Mesenchymal stem cell (in vitro differentiated cells and primary cell): ENCODE measurements around the gene RHOV.
A peak's percentile ranks its signal among the peaks of the same experiment; 100 is the strongest.
"Not testable (repeated sequence)": the region's sequence is repeated elsewhere in the genome, so short reads cannot be mapped to it uniquely, and the experiment has no call there.

ENCODE experiments used
- DNase-seq: peaks from one replicate; pipeline ENCODE4 v3.0.0-alpha.2; 2013
- H2AFZ ChIP-seq: one replicate; pipeline ENCODE4 v1.6.1; 2013; ENCODE audit warnings: low read depth, mild to moderate bottlenecking, control low read depth, inconsistent platforms, low read length, moderate library complexity
- H2AK5ac ChIP-seq: 2 replicates; pipeline ENCODE4 v1.6.1; 2013; ENCODE audit warnings: low read length, moderate library complexity, mild to moderate bottlenecking, inconsistent platforms; ENCODE audit not compliant: severe bottlenecking
- H2BK120ac ChIP-seq: one replicate; pipeline ENCODE4 v1.6.1; 2013; ENCODE audit warnings: low read depth, mild to moderate bottlenecking, inconsistent platforms, low read length, moderate library complexity
- H2BK12ac ChIP-seq, 2 experiments: one replicate each; pipeline ENCODE4 v1.6.1; 2013; ENCODE audit warnings: inconsistent platforms in 2 of 2, low read length in 2 of 2, mild to moderate bottlenecking in 2 of 2, moderate library complexity in 2 of 2, control low read depth in 1 of 2
- H2BK15ac ChIP-seq: one replicate; pipeline ENCODE4 v1.6.1; 2013; ENCODE audit warnings: mild to moderate bottlenecking, low read depth, inconsistent platforms; ENCODE audit not compliant: poor library complexity, severe bottlenecking
- H2BK5ac ChIP-seq: 2 replicates; pipeline ENCODE4 v1.6.1; 2013; ENCODE audit warnings: low read depth, mild to moderate bottlenecking, low read length, control low read depth, inconsistent platforms; ENCODE audit not compliant: poor library complexity, severe bottlenecking
- H3K14ac ChIP-seq, 2 experiments: one replicate each; pipeline ENCODE4 v1.6.1; 2013; ENCODE audit warnings: inconsistent platforms in 2 of 2, low read length in 2 of 2, control low read depth in 1 of 2, mild to moderate bottlenecking in 1 of 2, moderate library complexity in 1 of 2
- H3K18ac ChIP-seq, 2 experiments: one replicate each; pipeline ENCODE4 v1.6.1; 2013; ENCODE audit warnings: inconsistent platforms in 2 of 2, low read length in 2 of 2, control low read depth in 1 of 2, low read depth in 1 of 2, mild to moderate bottlenecking in 1 of 2
- H3K23ac ChIP-seq, 2 experiments: one replicate each; pipeline ENCODE4 v1.6.1; 2013; ENCODE audit warnings: inconsistent platforms in 2 of 2, low read length in 2 of 2, mild to moderate bottlenecking in 2 of 2, moderate library complexity in 2 of 2, control low read depth in 1 of 2
- H3K27ac ChIP-seq: 2 replicates; pipeline ENCODE4 v1.5.1; 2013; ENCODE audit warnings: mild to moderate bottlenecking, moderate library complexity, low read length, control low read depth, inconsistent platforms; ENCODE audit not compliant: poor library complexity, severe bottlenecking
- H3K27me3 ChIP-seq, 2 experiments: 2 replicates each; pipeline versions ENCODE4 v1.6.1 to v1.7.0; 2013; ENCODE audit warnings: low read length in 2 of 2, mild to moderate bottlenecking in 2 of 2, moderate library complexity in 2 of 2, control low read depth in 1 of 2, inconsistent platforms in 1 of 2; ENCODE audit not compliant: control insufficient read depth in 1 of 2, insufficient read depth in 1 of 2
- H3K36me3 ChIP-seq, 2 experiments: 2 replicates each; pipeline versions ENCODE4 v1.6.1 to v1.7.0; 2013; ENCODE audit warnings: low read length in 2 of 2, control low read depth in 1 of 2, inconsistent platforms in 1 of 2, low read depth in 1 of 2, mild to moderate bottlenecking in 1 of 2; ENCODE audit not compliant: insufficient read depth in 2 of 2, control insufficient read depth in 1 of 2
- H3K4ac ChIP-seq, 2 experiments: one replicate each; pipeline ENCODE4 v1.6.1; 2013; ENCODE audit warnings: inconsistent platforms in 2 of 2, low read length in 2 of 2, mild to moderate bottlenecking in 2 of 2, moderate library complexity in 2 of 2, control low read depth in 1 of 2, low read depth in 1 of 2
- H3K4me1 ChIP-seq: 2 replicates; pipeline ENCODE4 v1.6.1; 2013; ENCODE audit warnings: low read depth, low read length, control low read depth; ENCODE audit not compliant: control insufficient read depth, insufficient read depth
- H3K4me2 ChIP-seq: 2 replicates; pipeline ENCODE4 v1.6.1; 2013; ENCODE audit warnings: low read length, mild to moderate bottlenecking, inconsistent platforms; ENCODE audit not compliant: poor library complexity, severe bottlenecking
- H3K4me3 ChIP-seq, 2 experiments: 2 replicates each; pipeline versions ENCODE4 v1.5.1 to v1.7.0; 2013; ENCODE audit warnings: low read length in 2 of 2, mild to moderate bottlenecking in 2 of 2, control low read depth in 1 of 2, low read depth in 1 of 2; ENCODE audit not compliant: insufficient read depth in 1 of 2
- H3K79me1 ChIP-seq: replicated peaks from 2 replicates; pipeline ENCODE4 v1.6.1; 2013; ENCODE audit warnings: mild to moderate bottlenecking, control low read depth, low read length, inconsistent platforms; ENCODE audit not compliant: poor library complexity, severe bottlenecking
- H3K9ac ChIP-seq: 2 replicates; pipeline ENCODE4 v1.7.0; 2013; ENCODE audit warnings: mild to moderate bottlenecking, low read length, moderate library complexity
- H3K9me3 ChIP-seq: 2 replicates; pipeline ENCODE4 v1.7.0; 2013; ENCODE audit warnings: mild to moderate bottlenecking, low read length; ENCODE audit not compliant: control insufficient read depth
- H4K8ac ChIP-seq: one replicate; pipeline ENCODE4 v1.6.1; 2013; ENCODE audit warnings: inconsistent platforms, mild to moderate bottlenecking, low read length, moderate library complexity
- H4K91ac ChIP-seq: one replicate; pipeline ENCODE4 v1.6.1; 2013; ENCODE audit warnings: mild to moderate bottlenecking, low read length, inconsistent platforms
- WGBS: methylation state at CpG from one replicate; pipeline ENCODE4 v1.1.7; 2013; ENCODE audit warnings: mixed read lengths; 5-methylcytosine and 5-hydroxymethylcytosine counted together

Gene RHOV

DNA sequence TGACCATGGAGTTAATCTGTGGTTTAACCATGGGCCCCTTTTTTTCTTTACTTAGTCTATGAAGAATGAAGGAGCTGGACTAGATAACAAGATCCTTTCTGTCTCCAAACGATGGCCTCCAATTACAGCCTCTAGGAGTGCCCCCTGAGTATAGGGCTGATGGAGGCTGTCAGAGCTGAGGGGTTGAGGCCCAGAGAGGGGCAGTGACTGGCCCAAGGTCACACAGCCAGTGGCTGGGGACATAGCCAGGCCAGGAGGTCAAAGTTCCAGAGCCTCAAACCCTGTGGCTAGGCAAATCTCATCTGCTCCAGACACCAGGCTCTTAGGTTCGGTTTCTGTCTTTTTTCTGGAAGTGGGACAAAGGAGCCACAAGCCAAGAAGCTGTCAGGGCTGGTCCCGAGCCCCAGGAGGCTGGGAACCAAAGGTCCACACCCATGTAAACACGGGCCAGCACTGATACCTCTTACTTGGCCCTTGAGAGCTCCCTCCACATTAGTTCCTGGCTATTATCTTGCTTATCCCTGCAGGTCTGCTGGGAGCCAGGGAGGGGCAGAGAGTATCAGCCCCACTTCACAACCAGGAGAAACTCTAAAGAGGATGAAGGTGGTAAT, 10.3 kb downstream of the RHOV start:
- no peak overlapping the region for H2BK5ac ChIP-seq
- no peak overlapping the region for H3K23ac ChIP-seq
- H2BK120ac ChIP-seq = no peak overlapping the region
- no peak overlapping the region for H3K4ac ChIP-seq
- 68% methylated on average over 4 of the region's 4 CpGs for WGBS
- no peak overlapping the region for H2BK15ac ChIP-seq
- no peak for DNase-seq
- H3K27me3 ChIP-seq = peaks cover 0 to 29% of the 10 kb centered on the region in 2 experiments
- no peak overlapping the region for H3K14ac ChIP-seq
- H2BK12ac ChIP-seq = no peak overlapping the region
- H3K9me3 ChIP-seq = no peaks in the 10 kb centered on the region
- no peak overlapping the region for H3K4me2 ChIP-seq
- no peak overlapping the region for H2AK5ac ChIP-seq
- H3K36me3 ChIP-seq = no peaks in the 10 kb centered on the region
- peaks cover 13% of the 10 kb centered on the region for H3K4me1 ChIP-seq
- no peaks in the 10 kb centered on the region for H3K79me1 ChIP-seq
- no peak overlapping the region for H2AFZ ChIP-seq
- no peak overlapping the region for H4K91ac ChIP-seq
- H3K9ac ChIP-seq = no peak overlapping the region
- no peak overlapping the region for H3K4me3 ChIP-seq
- H3K18ac ChIP-seq = no peak overlapping the region
- no peak overlapping the region for H4K8ac ChIP-seq
- no peak overlapping the region for H3K27ac ChIP-seq

GRCh38 chr15:40861147-40861546, 12.9 kb downstream of the RHOV start:
- H3K23ac ChIP-seq, H3K4ac ChIP-seq, H2AK5ac ChIP-seq, DNase-seq, H2BK5ac ChIP-seq, H3K14ac ChIP-seq, H3K27ac ChIP-seq, H2BK120ac ChIP-seq, H4K91ac ChIP-seq, H3K9ac ChIP-seq, H2AFZ ChIP-seq, H3K79me1 ChIP-seq, H2BK12ac ChIP-seq, H3K4me3 ChIP-seq, H3K18ac ChIP-seq, H4K8ac ChIP-seq, H3K4me2 ChIP-seq, H3K9me3 ChIP-seq, H2BK15ac ChIP-seq: not testable (repeated sequence)
- Histone ChIP-seq H3K36me3 (peaks cover 0 to 10% of the 10 kb centered on the region in 2 experiments), H3K4me1 (peaks cover 14% of the 10 kb centered on the region), H3K27me3 (peaks cover 0 to 40% of the 10 kb centered on the region in 2 experiments)
- WGBS = 100% methylated on average over 3 of the region's 4 CpGs

DNA sequence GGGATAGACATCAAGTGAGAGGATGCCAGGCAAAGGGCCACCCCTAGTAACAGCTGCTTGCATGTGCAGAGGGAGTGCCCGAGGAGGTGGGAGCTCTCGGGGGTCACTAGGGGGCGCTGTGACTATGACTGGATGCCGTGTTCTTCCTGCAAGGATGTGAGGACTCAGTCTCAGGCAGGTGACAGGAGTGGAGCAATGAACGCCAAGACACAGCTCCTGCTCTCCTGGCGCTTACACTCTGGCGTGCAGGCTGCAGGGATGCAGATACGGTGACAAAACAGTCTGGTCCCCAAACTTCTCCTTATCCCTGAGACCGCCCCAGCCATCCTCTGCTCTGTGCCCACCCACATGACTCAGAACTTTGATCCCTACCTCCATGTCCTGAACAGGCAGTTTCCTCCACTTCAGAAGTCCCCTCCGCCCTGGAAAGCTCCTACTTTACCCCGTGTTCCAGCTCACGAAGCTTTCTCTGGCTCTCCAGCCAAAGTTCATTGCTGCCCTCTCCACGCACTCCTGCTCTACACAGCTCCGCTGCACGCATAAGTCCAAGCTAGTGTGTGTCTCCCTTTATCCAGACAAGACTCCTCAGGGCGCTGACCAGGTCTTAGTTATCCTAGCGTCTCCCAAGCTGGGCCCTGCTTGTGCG, 14.7 kb downstream of the RHOV start:
- H3K9me3 ChIP-seq = no peaks in the 10 kb centered on the region
- peaks cover 0 to 47% of the 10 kb centered on the region in 2 experiments for H3K27me3 ChIP-seq
- H2BK12ac ChIP-seq = no peak overlapping the region
- H3K18ac ChIP-seq = no peak overlapping the region
- H2AFZ ChIP-seq = no peak overlapping the region
- H4K8ac ChIP-seq = peak overlapping the region; percentile 33
- no peak overlapping the region for H3K4ac ChIP-seq
- no peak overlapping the region for H2BK15ac ChIP-seq
- H4K91ac ChIP-seq = no peak overlapping the region
- no peaks in the 10 kb centered on the region for H3K79me1 ChIP-seq
- no peak overlapping the region for H3K4me2 ChIP-seq
- H3K36me3 ChIP-seq = peaks cover 0 to 23% of the 10 kb centered on the region in 2 experiments
- H3K4me3 ChIP-seq = no peak overlapping the region
- H3K4me1 ChIP-seq = peaks cover 7% of the 10 kb centered on the region
- H2BK5ac ChIP-seq = no peak overlapping the region
- no peak overlapping the region for H3K14ac ChIP-seq
- DNase-seq = peak; percentile 75
- H2BK120ac ChIP-seq = no peak overlapping the region
- no peak overlapping the region for H3K23ac ChIP-seq
- 50% methylated on average over 18 of the region's 18 CpGs for WGBS
- no peak overlapping the region for H3K27ac ChIP-seq
- H3K9ac ChIP-seq = no peak overlapping the region
- no peak overlapping the region for H2AK5ac ChIP-seq

GRCh38 chr15:40858706-40859105, 15.3 kb downstream of the RHOV start:
- Histone ChIP-seq H2BK12ac (no peak overlapping the region), H2AFZ (no peak overlapping the region), H3K4me3 (no peak overlapping the region), H3K4me1 (peaks cover 7% of the 10 kb centered on the region), H3K9ac (no peak overlapping the region), H2BK120ac (no peak overlapping the region), H2BK5ac (no peak overlapping the region), H3K18ac (no peak overlapping the region), H3K9me3 (no peaks in the 10 kb centered on the region), H3K4me2 (no peak overlapping the region), H3K27me3 (peaks cover 0 to 45% of the 10 kb centered on the region in 2 experiments), H3K14ac (no peak overlapping the region), H3K23ac (no peak overlapping the region), H3K79me1 (no peaks in the 10 kb centered on the region), H2AK5ac (no peak overlapping the region), H3K36me3 (peaks cover 0 to 29% of the 10 kb centered on the region in 2 experiments), H2BK15ac (no peak overlapping the region), H4K91ac (peak overlapping the region; percentile 30), H3K4ac (no peak overlapping the region), H4K8ac (no peak overlapping the region), H3K27ac (no peak overlapping the region)
- DNase-seq = no peak
- 80% methylated on average over 10 of the region's 10 CpGs for WGBS
